Stimulated activated CD8-positive, alpha-beta memory T cell treated with anti-CD3 and anti-CD28 coated beads, Interleukin-12 subunit alpha, Interleukin-12 subunit beta, amount 100 ng/mL, for 1 hour (primary cell): ENCODE measurements around the gene CHD5.
A peak's percentile ranks its signal among the peaks of the same experiment; 100 is the strongest.

ENCODE experiments used
- DNase-seq: peaks from one replicate; pipeline ENCODE4 v3.0.0-alpha.2; 2020; ENCODE audit warnings: low read depth

The CHD5 gene

GRCh38 chr1:6152181-6152580 lies 27.9 kb downstream of the CHD5 start:
- no peak for DNase-seq

- DNase-seq, result no peak
Observed at GRCh38 chr1:6151291-6151822, 28.8 kb downstream of the CHD5 start.

- DNase-seq, result no peak
Observed at GRCh38 chr1:6150006-6150938, 29.8 kb downstream of the CHD5 start.

- no peak for DNase-seq
Observed at GRCh38 chr1:6149597-6149996, 30.5 kb downstream of the CHD5 start.

- DNase-seq, result peak; percentile 28
Observed at GRCh38 chr1:6148497-6149241, 31.5 kb downstream of the CHD5 start.

GRCh38 chr1:6145864-6146410 lies 34.2 kb downstream of the CHD5 start:
- DNase-seq, result no peak

- DNase-seq, result no peak
Observed at GRCh38 chr1:6145396-6145750, 34.7 kb downstream of the CHD5 start.

GRCh38 chr1:6144647-6145395 lies 35.3 kb downstream of the CHD5 start:
- no peak for DNase-seq

- no peak for DNase-seq
Observed at GRCh38 chr1:6144175-6144574, 35.9 kb downstream of the CHD5 start.

GRCh38 chr1:6143395-6143794 lies 36.7 kb downstream of the CHD5 start:
- DNase-seq, result no peak

- DNase-seq, result no peak
Observed at GRCh38 chr1:6142734-6143133, 37.4 kb downstream of the CHD5 start.

GRCh38 chr1:6142036-6142621 lies 38.0 kb downstream of the CHD5 start:
- no peak for DNase-seq

GRCh38 chr1:6141592-6141991 lies 38.5 kb downstream of the CHD5 start:
- no peak for DNase-seq

GRCh38 chr1:6140413-6140812 lies 39.7 kb downstream of the CHD5 start:
- DNase-seq, result no peak

GRCh38 chr1:6137758-6138157 lies 42.4 kb downstream of the CHD5 start:
- no peak for DNase-seq

GRCh38 chr1:6136516-6137220 lies 43.5 kb downstream of the CHD5 start:
- DNase-seq, result no peak

GRCh38 chr1:6134741-6135510 lies 45.2 kb downstream of the CHD5 start:
- DNase-seq, result no peak

GRCh38 chr1:6134206-6134605 lies 45.9 kb downstream of the CHD5 start:
- no peak for DNase-seq

- no peak for DNase-seq
Observed at GRCh38 chr1:6133146-6133895, 46.8 kb downstream of the CHD5 start.
